DND-41 (cell line): Measurements from ENCODE around the gene ANKRD53.

Source experiments
- ATAC-seq: fragments of 200-7000 bp; cut with Tn5 transposase; 3 replicates; pipeline ENCODE4 v1.9.1; 2021; ENCODE audit warnings: low read depth; ENCODE audit not compliant: insufficient read depth
- DNase-seq: peaks from one replicate; pipeline ENCODE4 v3.0.0-alpha.2; 2020
- H2AFZ ChIP-seq: 2 replicates; pipeline ENCODE4 v1.6.0; 2012; ENCODE audit warnings: low read depth, low read length
- H3K27ac ChIP-seq: 2 replicates; pipeline ENCODE4 v1.5.1; 2012; ENCODE audit warnings: low read length, inconsistent platforms
- H3K27me3 ChIP-seq: fragments of 200-600 bp; sonication (generic); 2 replicates; pipeline ENCODE4 v1.6.0; 2012; ENCODE audit warnings: low read length, mild to moderate bottlenecking, inconsistent platforms; ENCODE audit not compliant: insufficient read depth, poor library complexity
- H3K36me3 ChIP-seq: 2 replicates; pipeline ENCODE4 v1.5.1; 2012; ENCODE audit warnings: low read length, inconsistent platforms; ENCODE audit not compliant: insufficient read depth
- H3K4me1 ChIP-seq: 2 replicates; pipeline ENCODE4 v1.5.1; 2012; ENCODE audit warnings: mild to moderate bottlenecking, low read length; ENCODE audit not compliant: insufficient read depth
- H3K4me2 ChIP-seq: 2 replicates; pipeline ENCODE4 v1.6.0; 2012; ENCODE audit warnings: mild to moderate bottlenecking, moderate library complexity, low read length, inconsistent platforms; ENCODE audit not compliant: insufficient read depth
- H3K4me3 ChIP-seq, 2 experiments: fragments of 200-600 bp in 1 of 2; shearing (Covaris generic) in 1 of 2; 2 replicates each; pipeline ENCODE4 v1.5.1; 2012 to 2016; ENCODE audit warnings: inconsistent platforms in 2 of 2, low read length in 2 of 2, mild to moderate bottlenecking in 2 of 2, low read depth in 1 of 2, moderate library complexity in 1 of 2
- H3K79me2 ChIP-seq: 2 replicates; pipeline ENCODE4 v1.6.0; 2012; ENCODE audit warnings: low read length, inconsistent platforms; ENCODE audit not compliant: insufficient read depth
- H3K9ac ChIP-seq: 2 replicates; pipeline ENCODE4 v1.6.0; 2012; ENCODE audit warnings: low read depth, mild to moderate bottlenecking, inconsistent platforms, low read length, moderate library complexity
- H3K9me3 ChIP-seq: 2 replicates; pipeline ENCODE4 v1.5.1; 2012; ENCODE audit warnings: low read length, moderate library complexity, mild to moderate bottlenecking, inconsistent platforms; ENCODE audit not compliant: insufficient read depth, severe bottlenecking
- H4K20me1 ChIP-seq: 2 replicates; pipeline ENCODE4 v1.6.0; 2012; ENCODE audit warnings: low read length; ENCODE audit not compliant: insufficient read depth
- EZH2 ChIP-seq: IDR thresholded peaks from 3 replicates; pipeline ENCODE4 v1.6.1; 2012; ENCODE audit warnings: borderline replicate concordance, low read depth, mild to moderate bottlenecking, moderate library complexity, low read length, inconsistent platforms; ENCODE audit not compliant: severe bottlenecking
- TF ChIP-seq, protein P1 (sequence below): IDR thresholded peaks from 2 replicates; pipeline ENCODE4 v1.5.1; 2012; ENCODE audit warnings: borderline replicate concordance, low read length, moderate library complexity, mild to moderate bottlenecking; ENCODE audit not compliant: poor library complexity, severe bottlenecking; ENCODE audit errors: extremely low read depth

ANKRD53 gene

GRCh38 chr2:70932631-70933230, 45.7 kb upstream of the ANKRD53 start:
- Histone ChIP-seq H3K27me3 (no peaks in the 10 kb centered on the region), H3K27ac (no peak overlapping the region), H3K79me2 (no peaks in the 10 kb centered on the region), H3K9me3 (no peaks in the 10 kb centered on the region), H3K36me3 (no peaks in the 10 kb centered on the region), H3K4me1 (no peaks in the 10 kb centered on the region), H2AFZ (no peak overlapping the region), H4K20me1 (0 out of 2 replicates have a peak, but pooled peaks cover 3% of the 10 kb centered on the region), H3K9ac (no peak overlapping the region), H3K4me2 (no peak overlapping the region), H3K4me3 (no peak overlapping the region)
- TF ChIP-seq EZH2, result no peak
- TF ChIP-seq, protein P1, sequence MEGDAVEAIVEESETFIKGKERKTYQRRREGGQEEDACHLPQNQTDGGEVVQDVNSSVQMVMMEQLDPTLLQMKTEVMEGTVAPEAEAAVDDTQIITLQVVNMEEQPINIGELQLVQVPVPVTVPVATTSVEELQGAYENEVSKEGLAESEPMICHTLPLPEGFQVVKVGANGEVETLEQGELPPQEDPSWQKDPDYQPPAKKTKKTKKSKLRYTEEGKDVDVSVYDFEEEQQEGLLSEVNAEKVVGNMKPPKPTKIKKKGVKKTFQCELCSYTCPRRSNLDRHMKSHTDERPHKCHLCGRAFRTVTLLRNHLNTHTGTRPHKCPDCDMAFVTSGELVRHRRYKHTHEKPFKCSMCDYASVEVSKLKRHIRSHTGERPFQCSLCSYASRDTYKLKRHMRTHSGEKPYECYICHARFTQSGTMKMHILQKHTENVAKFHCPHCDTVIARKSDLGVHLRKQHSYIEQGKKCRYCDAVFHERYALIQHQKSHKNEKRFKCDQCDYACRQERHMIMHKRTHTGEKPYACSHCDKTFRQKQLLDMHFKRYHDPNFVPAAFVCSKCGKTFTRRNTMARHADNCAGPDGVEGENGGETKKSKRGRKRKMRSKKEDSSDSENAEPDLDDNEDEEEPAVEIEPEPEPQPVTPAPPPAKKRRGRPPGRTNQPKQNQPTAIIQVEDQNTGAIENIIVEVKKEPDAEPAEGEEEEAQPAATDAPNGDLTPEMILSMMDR, result no peak
- DNase-seq (no peak), ATAC-seq (no peak)

DNA sequence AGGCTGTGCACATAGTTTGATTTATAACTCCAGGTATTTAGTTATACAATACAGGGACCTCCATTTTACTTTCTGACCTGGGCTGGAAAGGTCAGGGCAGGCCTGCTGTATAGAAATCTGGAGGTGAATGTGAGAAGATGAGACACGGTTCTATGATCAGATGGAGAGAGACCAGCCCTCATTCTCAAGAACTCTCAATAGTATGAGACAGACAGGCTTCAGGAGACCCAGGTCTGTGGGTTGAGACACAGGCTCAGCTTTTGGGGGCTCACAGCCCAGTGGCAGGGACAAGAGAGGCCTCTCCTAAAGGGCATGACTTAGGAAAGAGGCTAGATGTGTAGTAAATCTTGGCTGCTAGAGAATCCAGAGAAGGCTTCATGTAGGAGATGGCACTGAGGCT, 43.4 kb upstream of the ANKRD53 start:
- no peaks in the 10 kb centered on the region for H3K27me3 ChIP-seq
- H3K4me2 ChIP-seq, result no peak overlapping the region
- no peak overlapping the region for H3K27ac ChIP-seq
- DNase-seq (no peak), ATAC-seq (no peak)
- H3K9me3 ChIP-seq, result no peaks in the 10 kb centered on the region
- 0 out of 2 replicates have a peak, but pooled peaks cover 3% of the 10 kb centered on the region for H4K20me1 ChIP-seq
- H3K36me3 ChIP-seq, result no peaks in the 10 kb centered on the region
- no peak overlapping the region for H3K4me3 ChIP-seq
- TF ChIP-seq, protein P1, result no peak
- TF ChIP-seq EZH2, result no peak
- H2AFZ ChIP-seq, result no peak overlapping the region
- H3K4me1 ChIP-seq, result no peaks in the 10 kb centered on the region
- no peaks in the 10 kb centered on the region for H3K79me2 ChIP-seq
- no peak overlapping the region for H3K9ac ChIP-seq

GRCh38 chr2:70935468-70936164, 42.8 kb upstream of the ANKRD53 start, which contains the start of gene ATP6V1B1:
ATP6V1B1 (plus strand) TSS chr2:70935900; CDS start chr2:70935955, 55 bp downstream.
- TF ChIP-seq, protein P1, result no peak
- no peak for TF ChIP-seq EZH2
- Histone ChIP-seq H3K79me2 (no peaks in the 10 kb centered on the region), H2AFZ (no peak within 1 kb of the TSS), H4K20me1 (0 out of 2 replicates have a peak, but pooled peaks cover 3% of the 10 kb centered on the region), H3K4me3 (no peak within 1 kb of the TSS), H3K27ac (no peak within 1 kb of the TSS), H3K4me1 (no peaks in the 10 kb centered on the region), H3K9me3 (no peaks in the 10 kb centered on the region), H3K9ac (no peak within 1 kb of the TSS), H3K36me3 (no peaks in the 10 kb centered on the region), H3K4me2 (no peak within 1 kb of the TSS), H3K27me3 (no peaks in the 10 kb centered on the region)
- ATAC-seq (no peak), DNase-seq (no peak)
